Stimulated activated CD8-positive, alpha-beta memory T cell treated with anti-CD3 and anti-CD28 coated beads, Interleukin-7, amount 100 ng/mL, for 48 hours (primary cell): ENCODE data around the gene ARFGEF2.
"Not testable (repeated sequence)": the region's sequence is repeated elsewhere in the genome, so short reads cannot be mapped to it uniquely, and the experiment has no call there.

Experiments used
- DNase-seq, 2 donors: peaks; one replicate each; pipeline ENCODE4 v3.0.0-alpha.2; 2020; ENCODE audit warnings: low read depth in 1 of 2; ENCODE audit errors: extremely low read depth in 1 of 2

ARFGEF2 gene

DNA sequence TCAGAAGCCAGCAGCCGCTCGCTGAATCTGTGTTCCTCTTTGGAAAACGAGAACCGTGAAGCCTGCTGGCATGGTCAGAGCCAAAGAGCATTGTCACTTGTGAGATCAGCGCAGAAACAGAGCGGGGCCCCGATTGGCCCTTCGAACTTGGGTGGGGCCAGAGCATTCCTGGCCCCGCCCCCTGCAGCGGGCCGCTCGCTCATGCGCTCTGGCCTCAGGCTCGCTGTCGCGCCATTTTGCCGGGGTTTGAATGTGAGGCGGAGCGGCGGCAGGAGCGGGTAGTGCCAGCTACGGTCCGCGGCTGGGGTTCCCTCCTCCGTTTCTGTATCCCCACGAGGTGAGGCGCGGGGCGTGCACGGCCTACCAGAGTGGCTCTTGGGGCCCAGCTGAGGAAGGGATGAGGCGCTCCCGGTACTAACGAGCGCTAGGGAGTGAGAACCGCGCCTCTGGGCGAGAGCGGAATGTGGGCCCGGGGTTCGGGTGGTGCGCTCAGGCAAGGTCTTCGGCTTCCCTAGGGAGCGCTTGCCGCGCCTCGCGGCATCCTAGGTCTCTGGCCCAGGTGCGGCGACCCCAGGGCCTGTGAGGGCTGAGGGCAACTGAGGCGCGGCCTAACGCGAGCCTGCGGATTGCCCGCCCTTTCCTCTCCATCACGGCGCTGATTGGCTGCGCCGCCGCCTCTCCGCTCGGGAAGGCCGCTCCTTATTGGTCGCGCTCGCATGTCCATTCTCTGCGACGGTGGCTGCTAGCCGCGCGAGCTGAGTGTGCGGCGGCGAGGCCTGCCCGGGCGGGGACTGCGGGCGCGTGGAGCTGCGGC, 124.8 kb downstream of the ARFGEF2 start, which contains the start of gene CSE1L:
TSS of gene CSE1L (plus strand) at position 226 of the 814 bp plus-strand sequence. CDS start 12,152 bp downstream, outside the sequence.
- DNase-seq = peak; percentile 86 to 90

DNA sequence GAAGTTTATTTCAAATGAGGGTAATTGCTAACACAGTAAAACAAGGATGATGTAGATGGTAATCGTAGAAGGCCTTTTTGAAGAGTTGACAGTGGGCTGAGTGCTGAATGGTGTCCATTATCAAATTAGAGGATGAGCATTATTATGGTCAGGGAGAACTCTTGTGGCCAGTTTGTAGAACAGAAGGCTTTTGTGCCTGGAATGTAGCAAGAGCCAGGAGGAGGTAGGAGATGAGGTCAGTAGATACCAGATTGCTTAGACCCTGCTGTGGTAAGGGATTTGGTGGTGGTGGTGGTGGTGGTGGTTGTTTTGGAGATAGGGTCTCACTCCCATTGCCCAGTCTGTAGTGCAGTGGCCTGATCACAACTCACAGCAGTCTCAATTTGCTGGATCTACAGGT, 130.8 kb downstream of the ARFGEF2 start:
- DNase-seq = no peak

DNA sequence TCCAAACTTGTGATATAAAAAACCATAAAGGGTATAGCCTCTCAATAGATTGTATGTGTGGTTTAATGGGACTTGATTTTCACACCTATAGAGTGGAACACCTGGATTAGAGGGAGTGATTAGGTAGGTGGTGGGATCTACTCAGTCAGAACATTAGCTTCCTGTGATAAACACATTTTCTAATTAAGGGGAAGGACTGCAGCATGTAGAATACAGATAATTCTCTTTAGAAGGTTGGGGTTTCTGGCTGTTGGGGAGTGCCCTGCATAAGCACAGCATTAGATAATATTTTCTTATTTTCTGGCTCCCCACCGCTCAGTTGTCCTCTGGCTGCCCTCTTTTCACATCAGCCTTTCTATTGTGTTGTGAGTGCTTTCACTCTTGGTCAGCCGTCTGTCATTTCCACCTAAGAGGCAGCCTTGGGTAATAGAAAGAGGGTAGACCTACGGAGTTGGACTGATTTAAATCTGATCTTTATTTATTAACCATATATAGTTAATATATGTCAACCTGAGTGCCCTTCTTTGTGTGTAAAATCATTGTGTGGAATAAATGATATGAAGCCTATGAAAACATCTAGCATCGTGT, 132.6 kb downstream of the ARFGEF2 start:
- no peak for DNase-seq

DNA sequence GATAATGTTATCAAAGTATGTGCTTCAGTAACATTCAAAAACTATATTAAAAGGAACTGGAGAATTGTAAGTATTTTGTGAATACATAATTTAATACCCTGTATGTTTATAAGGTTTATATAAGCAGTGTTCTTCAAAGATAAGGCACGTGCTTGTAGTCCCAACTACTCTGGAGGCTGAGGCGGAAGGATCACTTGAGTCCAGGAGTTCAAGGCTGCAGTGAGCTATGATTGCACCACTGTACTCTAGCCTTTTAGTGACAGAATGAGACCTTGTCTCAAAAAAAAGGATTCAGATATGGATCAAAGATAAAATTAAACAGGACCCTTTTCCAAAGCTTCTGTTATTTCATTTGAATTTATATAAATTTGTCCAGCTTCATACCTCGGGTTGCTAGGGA, 141.8 kb downstream of the ARFGEF2 start:
- DNase-seq = no peak

DNA sequence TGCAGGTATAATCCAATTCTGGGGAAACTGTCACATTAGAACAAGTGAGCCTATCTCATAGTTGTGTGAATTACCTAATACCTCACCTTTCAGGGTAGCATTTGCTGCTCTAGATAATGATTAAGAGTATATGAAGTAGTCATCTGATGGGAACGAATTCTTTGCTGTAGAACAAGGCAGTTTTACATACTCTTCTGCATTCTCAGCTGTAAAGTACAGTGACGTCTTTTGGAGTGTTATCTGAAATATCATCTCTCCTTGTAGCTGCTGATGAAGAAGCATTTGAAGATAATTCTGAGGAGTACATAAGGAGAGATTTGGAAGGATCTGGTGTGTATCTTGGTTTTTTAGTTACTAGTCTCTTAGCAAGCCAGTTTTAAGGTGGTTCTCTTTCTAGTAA, 153.0 kb downstream of the ARFGEF2 start:
- no peak for DNase-seq

DNA sequence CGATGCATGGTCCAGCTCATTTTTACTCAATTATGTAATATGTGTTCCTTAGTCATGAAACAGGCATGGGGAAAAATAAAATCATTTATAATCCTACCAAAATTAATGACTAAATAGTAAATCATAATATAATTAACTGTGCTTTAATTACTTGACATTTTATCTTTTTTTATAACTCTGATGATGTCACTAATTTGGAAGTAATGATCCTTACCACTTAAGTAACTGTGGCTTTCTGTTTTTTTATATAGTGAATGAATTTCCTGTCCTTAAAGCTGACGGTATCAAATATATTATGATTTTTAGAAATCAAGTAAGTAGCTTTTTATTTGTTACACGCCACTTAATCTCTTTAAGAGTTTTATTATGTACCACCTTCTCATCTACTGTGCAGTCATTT, 156.8 kb downstream of the ARFGEF2 start:
- no peak for DNase-seq

DNA sequence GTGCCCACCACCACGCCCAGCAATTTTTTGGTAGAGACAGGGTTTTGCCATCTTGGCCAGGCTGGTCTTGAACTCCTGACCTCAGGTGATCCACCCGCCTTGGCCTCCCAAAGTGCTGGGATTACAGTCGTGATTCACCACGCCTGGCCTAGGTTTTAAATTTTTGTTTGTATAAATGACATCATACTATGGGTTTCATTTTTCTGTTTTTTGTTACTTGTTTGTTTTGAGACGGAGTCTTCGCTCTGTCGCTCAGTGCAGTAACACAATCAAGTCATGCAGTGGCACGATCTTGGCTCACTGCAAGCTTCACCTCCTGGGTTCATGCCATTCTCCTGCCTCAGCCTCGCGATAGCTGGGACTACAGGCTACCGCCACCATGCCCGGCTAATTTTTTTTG, 160.8 kb downstream of the ARFGEF2 start:
- not testable (repeated sequence) for DNase-seq
